ENCODE results near the gene TBC1D2.

- TF ChIP-seq RAD21 (IDR thresholded peaks at IDR 0.05) (no peak), CTCF (IDR thresholded peaks at IDR 0.05; ENCODE audit: low read depth, low read length, missing input control) (no peak), MAX (IDR thresholded peaks at IDR 0.05) (no peak), YY1 (IDR thresholded peaks at IDR 0.05) (no peak), ATF3 (IDR thresholded peaks at IDR 0.05) (no peak), FOXA1 (IDR thresholded peaks at IDR 0.05) (no peak), JUND (IDR thresholded peaks at IDR 0.05) (no peak), RXRA (IDR thresholded peaks at IDR 0.05) (no peak), NR2F2 (IDR thresholded peaks at IDR 0.05) (no peak), GABPA (IDR thresholded peaks at IDR 0.05 in 1 of 2, conservative IDR thresholded peaks at IDR 0.05 in 1 of 2) (no peak), REST (IDR thresholded peaks at IDR 0.05) (no peak), TAF1 (conservative IDR thresholded peaks at IDR 0.05) (no peak)
Measured at GRCh38 chr9:98285446-98285845, 30.0 kb upstream of the TBC1D2 start.

Measured in liver (tissue), 3 donors.